K562 (cell line): Measurements from ENCODE around the gene ZNF213. TPM values are rescaled to one million over a fixed set of nuclear protein-coding genes. Genes with fewer than 3 reads are reported as not detected.
A peak's percentile ranks its signal among the peaks of the same experiment; 100 is the strongest.

Source experiments
- ASH1L ChIP-seq: fragments of 450-650 bp; IDR thresholded peaks from 2 replicates; pipeline ENCODE4 v1.6.1; 2018; ENCODE audit warnings: borderline replicate concordance, mild to moderate bottlenecking, low read depth; ENCODE audit not compliant: partially characterized antibody
- BRD4 ChIP-seq: fragments of 200-600 bp; sonication (generic); IDR thresholded peaks from 2 replicates; pipeline ENCODE4 v1.6.1; 2017; ENCODE audit warnings: inconsistent platforms
- CREB1 ChIP-seq, 2 experiments: sonication (generic) in 1 of 2; formaldehyde crosslinking in 1 of 2; IDR thresholded peaks; 2 replicates each; pipeline versions ENCODE4 v1.6.1 to v1.8.0; 2012 to 2022; ENCODE audit warnings: inconsistent platforms in 1 of 2, mild to moderate bottlenecking in 1 of 2, missing genetic modification reagents in 1 of 2, moderate library complexity in 1 of 2
- CSDE1 ChIP-seq, 2 experiments: fragments of 450-650 bp; IDR thresholded peaks; 2 replicates each; pipeline ENCODE4 v1.6.1; 2016; ENCODE audit warnings: mild to moderate bottlenecking in 1 of 2
- E2F5 ChIP-seq: sonication (generic); formaldehyde crosslinking; IDR thresholded peaks from 2 replicates; pipeline ENCODE4 v1.8.0; 2022; ENCODE audit warnings: mild to moderate bottlenecking, missing genetic modification reagents
- ETV6 ChIP-seq, 3 experiments: fragments of 150-350 bp in 1 of 3; sonication (generic) in 1 of 3; formaldehyde crosslinking in 1 of 3; IDR thresholded peaks; 2 replicates each; pipeline versions ENCODE4 v1.6.1 to v1.8.0; 2014 to 2022; ENCODE audit warnings: borderline replicate concordance in 2 of 3, low read depth in 2 of 3, antibody characterized with exemption in 1 of 3, low read length in 1 of 3, mild to moderate bottlenecking in 1 of 3, missing genetic modification reagents in 1 of 3
- HNRNPUL1 ChIP-seq: fragments of 200-400 bp; formaldehyde crosslinking; IDR thresholded peaks from 2 replicates; pipeline ENCODE4 v1.6.1; 2017; ENCODE audit warnings: low read length
- IRF2 ChIP-seq: sonication (generic); formaldehyde crosslinking; IDR thresholded peaks from 2 replicates; pipeline ENCODE4 v1.8.1; 2022; ENCODE audit warnings: mild to moderate bottlenecking, missing genetic modification reagents
- PHB ChIP-seq: fragments of 250-450 bp; sonication (Bioruptor Pico); IDR thresholded peaks from 2 replicates; pipeline ENCODE4 v1.5.0; 2021
- RFX5 ChIP-seq: IDR thresholded peaks from 2 replicates; pipeline ENCODE4 v1.6.1; 2011; ENCODE audit warnings: low read depth, mild to moderate bottlenecking, improper control_type of control experiment, low read length
- SAFB2 ChIP-seq: fragments of 200-400 bp; formaldehyde crosslinking; IDR thresholded peaks from 2 replicates; pipeline ENCODE4 v1.6.1; 2018; ENCODE audit warnings: borderline replicate concordance, low read length, low read depth, moderate library complexity; ENCODE audit not compliant: severe bottlenecking
- SIRT6 ChIP-seq: IDR thresholded peaks from one replicate; pipeline ENCODE4 v1.6.1; 2012; ENCODE audit warnings: low read depth, mild to moderate bottlenecking, control low read depth, inconsistent platforms, low read length, moderate library complexity
- TEAD2 ChIP-seq: fragments of 450-650 bp; IDR thresholded peaks from 2 replicates; pipeline ENCODE4 v1.6.1; 2016; ENCODE audit warnings: missing genetic modification characterization, control low read depth, missing compliant biosample characterization
- TFAM ChIP-seq: fragments of 250-450 bp; sonication (Bioruptor Pico); conservative IDR thresholded peaks from 2 replicates; pipeline ENCODE4 v1.5.0; 2021; ENCODE audit warnings: mild to moderate bottlenecking, moderate library complexity
- TOE1 ChIP-seq, 2 experiments: fragments of 450-650 bp in 1 of 2; sonication (generic) in 1 of 2; formaldehyde crosslinking in 1 of 2; IDR thresholded peaks; 2 replicates each; pipeline versions ENCODE4 v1.7.1 to v1.8.0; 2016 to 2022; ENCODE audit warnings: borderline replicate concordance in 2 of 2, mild to moderate bottlenecking in 2 of 2, antibody characterized with exemption in 1 of 2, inconsistent platforms in 1 of 2, low read depth in 1 of 2, missing genetic modification reagents in 1 of 2, moderate library complexity in 1 of 2
- TRIM28 ChIP-seq: fragments of 450-650 bp; IDR thresholded peaks from 2 replicates; pipeline ENCODE4 v1.6.1; 2017
- ZFP30 ChIP-seq: fragments of 250-450 bp; sonication (Bioruptor Pico); IDR thresholded peaks from 2 replicates; pipeline ENCODE4 v1.8.0; 2022; ENCODE audit warnings: moderate library complexity, mild to moderate bottlenecking, inconsistent platforms, borderline replicate concordance
- ZNF316 ChIP-seq: fragments of 450-650 bp; IDR thresholded peaks from 2 replicates; pipeline ENCODE4 v1.6.1; 2016
- ZNF561 ChIP-seq: fragments of 450-650 bp; formaldehyde crosslinking; conservative IDR thresholded peaks from 2 replicates; pipeline ENCODE4 v1.4.0; 2020; ENCODE audit warnings: mild to moderate bottlenecking, moderate library complexity
- ZNF764 ChIP-seq: fragments of 250-450 bp; sonication (Bioruptor Pico); IDR thresholded peaks from 2 replicates; pipeline ENCODE4 v1.4.0; 2020; ENCODE audit warnings: low read depth, mild to moderate bottlenecking, moderate library complexity
- ZNF766 ChIP-seq: fragments of 200-800 bp; sonication (Bioruptor generic); conservative IDR thresholded peaks from 2 replicates; pipeline ENCODE4 v1.6.1; 2016; ENCODE audit warnings: missing genetic modification characterization, missing compliant biosample characterization
- polyA plus RNA-seq, 8 experiments: library from polyadenylated mRNA; depleted of rRNA in 4 of 8; stranded (reverse) in 5 of 8; unstranded in 3 of 8; fragments of >200 nt; fragmentation: Nextera tagmentation in 2 of 8; fragmentation: Illumina TruSeq in 1 of 8; extraction: Ambion mirVana in 2 of 8; extraction: Trizol in 1 of 8; gene quantifications; 2 replicates each; pipeline versions ENCODE4 v1.2.1 to v1.2.3, GENCODE V29; 2011 to 2014; ENCODE audit warnings: inconsistent platforms in 1 of 8, missing spikeins in 1 of 8
- total RNA-seq, 7 experiments: library from RNA; depleted of rRNA in 6 of 7; stranded (reverse); fragments of >200 nt in 6 of 7; fragmentation: Illumina TruSeq in 2 of 7; extraction: Trizol in 2 of 7; gene quantifications; 2 replicates each; pipeline versions ENCODE4 v1.2.1 to v1.2.3, GENCODE V29; 2011 to 2021; ENCODE audit warnings: low replicate concordance in 1 of 7
- TF ChIP-seq, protein P1 (sequence below): fragments of 450-650 bp; IDR thresholded peaks from 2 replicates; pipeline ENCODE4 v1.6.1; 2016
- TF ChIP-seq, protein P2 (sequence below): sonication (generic); IDR thresholded peaks from 2 replicates; pipeline ENCODE4 v1.6.1; 2016

Gene ZNF213
- total and polyA plus RNA-seq, 9 of the 15 experiments (the other 6 are each of a cell fraction or from before 2014, with no cell fraction given), result 0.49 to 10.0 (median 1.8) TPM

GRCh38 chr16:3175157-3176093 lies 40.6 kb downstream of the ZNF213 start (continued):
- no peak for TF ChIP-seq ASH1L
- TF ChIP-seq ETV6 (IDR thresholded peaks at IDR 0.05; ENCODE audit: borderline replicate concordance in 1 of 2, low read depth in 2 of 2, low read length in 1 of 2), result no peak
- TF ChIP-seq ETV6 (CRISPR knock-in tag; IDR thresholded peaks at IDR 0.05; ENCODE audit: borderline replicate concordance), result no peak
- peak; percentile 52; the same call in 1 of the 2 replicates for TF ChIP-seq RFX5
- TF ChIP-seq SIRT6, result no peak
- peak in 1 of 2 experiments; percentile 47; a peak in 1 of 4 replicates for TF ChIP-seq CSDE1 (IDR thresholded peaks at IDR 0.05)
- TF ChIP-seq E2F5, result no peak
- TF ChIP-seq PHB (CRISPR knock-in tag), result no peak
- peak; percentile 46; the same call in 1 of the 2 replicates for TF ChIP-seq TOE1 (IDR thresholded peaks at IDR 0.05; ENCODE audit: borderline replicate concordance)
- no peak for TF ChIP-seq TOE1 (CRISPR knock-in tag; IDR thresholded peaks at IDR 0.05; ENCODE audit: borderline replicate concordance, low read depth)
- TF ChIP-seq ZNF316, result 0 out of 2 replicates have a peak, but pooled peaks have one; percentile 3
- no peak for TF ChIP-seq BRD4
- no peak for TF ChIP-seq ZNF561 (CRISPR knock-in tag)
- TF ChIP-seq SAFB2, result no peak
- TF ChIP-seq, protein P1, sequence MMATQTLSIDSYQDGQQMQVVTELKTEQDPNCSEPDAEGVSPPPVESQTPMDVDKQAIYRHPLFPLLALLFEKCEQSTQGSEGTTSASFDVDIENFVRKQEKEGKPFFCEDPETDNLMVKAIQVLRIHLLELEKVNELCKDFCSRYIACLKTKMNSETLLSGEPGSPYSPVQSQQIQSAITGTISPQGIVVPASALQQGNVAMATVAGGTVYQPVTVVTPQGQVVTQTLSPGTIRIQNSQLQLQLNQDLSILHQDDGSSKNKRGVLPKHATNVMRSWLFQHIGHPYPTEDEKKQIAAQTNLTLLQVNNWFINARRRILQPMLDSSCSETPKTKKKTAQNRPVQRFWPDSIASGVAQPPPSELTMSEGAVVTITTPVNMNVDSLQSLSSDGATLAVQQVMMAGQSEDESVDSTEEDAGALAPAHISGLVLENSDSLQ, result no peak
- TF ChIP-seq TFAM (CRISPR knock-in tag), result no peak
- no peak for TF ChIP-seq ZFP30 (CRISPR knock-in tag)
- no peak for TF ChIP-seq IRF2
- TF ChIP-seq, protein P2, sequence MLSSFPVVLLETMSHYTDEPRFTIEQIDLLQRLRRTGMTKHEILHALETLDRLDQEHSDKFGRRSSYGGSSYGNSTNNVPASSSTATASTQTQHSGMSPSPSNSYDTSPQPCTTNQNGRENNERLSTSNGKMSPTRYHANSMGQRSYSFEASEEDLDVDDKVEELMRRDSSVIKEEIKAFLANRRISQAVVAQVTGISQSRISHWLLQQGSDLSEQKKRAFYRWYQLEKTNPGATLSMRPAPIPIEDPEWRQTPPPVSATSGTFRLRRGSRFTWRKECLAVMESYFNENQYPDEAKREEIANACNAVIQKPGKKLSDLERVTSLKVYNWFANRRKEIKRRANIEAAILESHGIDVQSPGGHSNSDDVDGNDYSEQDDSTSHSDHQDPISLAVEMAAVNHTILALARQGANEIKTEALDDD, result no peak
- TF ChIP-seq HNRNPUL1, result no peak
- TF ChIP-seq ZNF764 (CRISPR knock-in tag), result 0 out of 2 replicates have a peak, but pooled peaks have one; percentile 18
- no peak for TF ChIP-seq ZNF766 (CRISPR knock-in tag)
- TF ChIP-seq CREB1 (IDR thresholded peaks at IDR 0.05), result peak; percentile 27; the same call in 1 of the 2 replicates
- no peak; the same call in none of the 2 replicates for TF ChIP-seq CREB1 (CRISPR knock-in tag; IDR thresholded peaks at IDR 0.05)
- no peak for TF ChIP-seq TEAD2 (tag)
- TF ChIP-seq TRIM28, result peak; percentile 51; the same call in 1 of the 2 replicates
